Measurements from ENCODE around the gene B3GAT3. TPM values are rescaled to one million over a fixed set of nuclear protein-coding genes. Genes with fewer than 3 reads are reported as not detected.

Gene B3GAT3
- total RNA-seq, 4 donors from 2014 or later = 11.4 to 25.8 (median 22.4) TPM

DNA sequence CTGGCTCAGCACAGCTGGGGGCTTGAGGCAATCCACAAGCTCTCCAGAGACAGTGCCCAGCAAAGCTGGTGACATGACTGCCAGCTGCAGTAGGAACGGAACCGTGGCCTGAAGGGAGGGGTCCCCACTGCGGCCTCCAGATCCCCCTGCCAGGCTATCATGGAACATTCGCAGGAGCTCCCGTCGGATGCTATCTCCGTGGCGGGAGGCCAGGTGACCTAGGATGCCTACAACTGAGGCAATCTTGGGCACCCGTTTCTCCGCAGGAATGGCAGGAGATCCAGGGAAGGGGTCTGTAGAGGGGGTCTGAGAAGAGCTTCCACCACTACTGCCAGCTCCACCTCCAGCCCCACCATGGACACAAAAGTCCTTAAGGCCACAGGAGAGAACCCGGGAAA is 27.2 kb upstream of the B3GAT3 start:
- 80 to 100% methylated on average over 1 of the region's 11 CpGs for WGBS, 2 donors (ENCODE audit: low coverage in 1 of 2)
- Histone ChIP-seq H3K4me1 (peaks cover 2 to 58% (median 27%) of the 10 kb centered on the region in 3 donors), H3K4me3 (no peak overlapping the region), H3K27ac (no peak overlapping the region), H3K36me3 (peaks cover 0 to 34% of the 10 kb centered on the region in 2 donors), H3K9me3 (no peaks in the 10 kb centered on the region), H3K27me3 (no peaks in the 10 kb centered on the region)
- TF ChIP-seq, protein P1, sequence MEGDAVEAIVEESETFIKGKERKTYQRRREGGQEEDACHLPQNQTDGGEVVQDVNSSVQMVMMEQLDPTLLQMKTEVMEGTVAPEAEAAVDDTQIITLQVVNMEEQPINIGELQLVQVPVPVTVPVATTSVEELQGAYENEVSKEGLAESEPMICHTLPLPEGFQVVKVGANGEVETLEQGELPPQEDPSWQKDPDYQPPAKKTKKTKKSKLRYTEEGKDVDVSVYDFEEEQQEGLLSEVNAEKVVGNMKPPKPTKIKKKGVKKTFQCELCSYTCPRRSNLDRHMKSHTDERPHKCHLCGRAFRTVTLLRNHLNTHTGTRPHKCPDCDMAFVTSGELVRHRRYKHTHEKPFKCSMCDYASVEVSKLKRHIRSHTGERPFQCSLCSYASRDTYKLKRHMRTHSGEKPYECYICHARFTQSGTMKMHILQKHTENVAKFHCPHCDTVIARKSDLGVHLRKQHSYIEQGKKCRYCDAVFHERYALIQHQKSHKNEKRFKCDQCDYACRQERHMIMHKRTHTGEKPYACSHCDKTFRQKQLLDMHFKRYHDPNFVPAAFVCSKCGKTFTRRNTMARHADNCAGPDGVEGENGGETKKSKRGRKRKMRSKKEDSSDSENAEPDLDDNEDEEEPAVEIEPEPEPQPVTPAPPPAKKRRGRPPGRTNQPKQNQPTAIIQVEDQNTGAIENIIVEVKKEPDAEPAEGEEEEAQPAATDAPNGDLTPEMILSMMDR (IDR thresholded peaks at IDR 0.05) = no peak
- TF ChIP-seq POLR2AphosphoS5 (IDR thresholded peaks at IDR 0.05) = no peak
- no peak for TF ChIP-seq POLR2A (IDR thresholded peaks at IDR 0.05)
- no peak for TF ChIP-seq EP300 (IDR thresholded peaks at IDR 0.05)
- ATAC-seq = no peak

DNA sequence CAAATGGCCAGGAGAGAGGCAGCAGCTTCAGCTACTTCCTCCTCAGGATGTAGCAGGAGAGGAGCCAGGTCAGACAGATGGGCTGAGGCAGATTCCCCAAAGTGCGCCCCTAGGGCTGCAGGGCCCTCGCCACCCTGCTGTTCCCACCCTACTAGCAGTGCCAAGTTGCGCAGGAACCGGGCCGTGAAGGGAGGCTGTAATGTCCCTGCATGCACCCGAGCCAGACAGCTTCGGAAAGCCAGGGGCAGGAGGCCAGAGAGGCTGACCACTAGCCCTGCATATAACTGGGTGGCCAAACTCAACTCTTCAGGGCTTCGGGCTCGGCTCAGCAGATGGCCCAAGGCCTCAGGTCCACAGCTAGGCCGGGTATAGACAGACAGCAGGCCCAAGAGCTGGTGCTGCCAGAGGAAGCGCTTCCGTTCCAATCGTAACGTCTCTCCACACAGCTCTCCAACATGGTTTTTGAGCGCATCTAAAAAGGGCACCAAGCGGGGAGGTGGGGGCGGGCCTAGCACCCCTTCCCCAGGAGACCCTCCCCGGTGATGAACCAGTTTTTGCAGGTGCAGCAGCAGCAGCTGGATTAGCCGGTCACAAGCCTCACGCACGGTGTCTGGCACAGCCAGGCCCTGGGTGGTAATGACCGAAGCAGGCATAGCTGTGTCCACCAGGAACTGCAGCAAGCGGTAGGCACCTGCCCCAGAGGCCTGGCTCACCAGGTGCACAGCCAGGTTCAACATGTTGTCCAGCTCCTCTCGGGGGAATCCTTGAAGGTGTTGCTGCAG is 26.6 kb upstream of the B3GAT3 start:
- Histone ChIP-seq H3K4me1 (peaks cover 2 to 60% (median 27%) of the 10 kb centered on the region in 3 donors), H3K27ac (no peak overlapping the region), H3K27me3 (no peaks in the 10 kb centered on the region), H3K4me3 (no peak overlapping the region), H3K9me3 (no peaks in the 10 kb centered on the region), H3K36me3 (peaks cover 0 to 40% of the 10 kb centered on the region in 2 donors)
- TF ChIP-seq POLR2A (IDR thresholded peaks at IDR 0.05) = no peak
- TF ChIP-seq, protein P1 (IDR thresholded peaks at IDR 0.05) = no peak
- TF ChIP-seq EP300 (IDR thresholded peaks at IDR 0.05) = no peak
- TF ChIP-seq POLR2AphosphoS5 (IDR thresholded peaks at IDR 0.05) = no peak
- ATAC-seq = no peak
- WGBS, 2 donors (ENCODE audit: low coverage in 1 of 2) = 80 to 86% methylated on average over 2 to 4 of the region's 24 CpGs

DNA sequence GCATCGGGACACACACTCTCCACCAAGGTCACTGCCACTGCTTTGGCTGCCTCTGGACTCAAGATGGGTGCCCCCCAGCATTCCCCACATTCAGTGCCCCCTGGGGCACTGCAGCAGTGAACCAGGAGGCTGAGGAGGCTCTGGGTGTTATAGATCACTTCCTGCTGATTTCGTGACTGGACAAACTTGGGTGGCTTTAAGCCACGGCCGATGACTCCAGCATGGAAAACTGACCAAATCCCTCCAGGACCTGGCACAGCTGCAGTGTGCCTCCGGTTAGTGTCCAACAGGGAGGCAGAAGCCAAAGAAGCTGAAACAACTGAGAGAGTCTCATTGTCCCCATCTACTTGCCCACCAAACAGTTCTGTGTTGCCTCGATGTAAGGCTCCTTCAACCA is 25.8 kb upstream of the B3GAT3 start:
- ATAC-seq = no peak
- WGBS, 2 donors (ENCODE audit: low coverage in 1 of 2) = no CpG with 5 or more reads among the region's 6 CpGs
- peaks cover 2 to 58% (median 27%) of the 10 kb centered on the region in 3 donors for H3K4me1 ChIP-seq

DNA sequence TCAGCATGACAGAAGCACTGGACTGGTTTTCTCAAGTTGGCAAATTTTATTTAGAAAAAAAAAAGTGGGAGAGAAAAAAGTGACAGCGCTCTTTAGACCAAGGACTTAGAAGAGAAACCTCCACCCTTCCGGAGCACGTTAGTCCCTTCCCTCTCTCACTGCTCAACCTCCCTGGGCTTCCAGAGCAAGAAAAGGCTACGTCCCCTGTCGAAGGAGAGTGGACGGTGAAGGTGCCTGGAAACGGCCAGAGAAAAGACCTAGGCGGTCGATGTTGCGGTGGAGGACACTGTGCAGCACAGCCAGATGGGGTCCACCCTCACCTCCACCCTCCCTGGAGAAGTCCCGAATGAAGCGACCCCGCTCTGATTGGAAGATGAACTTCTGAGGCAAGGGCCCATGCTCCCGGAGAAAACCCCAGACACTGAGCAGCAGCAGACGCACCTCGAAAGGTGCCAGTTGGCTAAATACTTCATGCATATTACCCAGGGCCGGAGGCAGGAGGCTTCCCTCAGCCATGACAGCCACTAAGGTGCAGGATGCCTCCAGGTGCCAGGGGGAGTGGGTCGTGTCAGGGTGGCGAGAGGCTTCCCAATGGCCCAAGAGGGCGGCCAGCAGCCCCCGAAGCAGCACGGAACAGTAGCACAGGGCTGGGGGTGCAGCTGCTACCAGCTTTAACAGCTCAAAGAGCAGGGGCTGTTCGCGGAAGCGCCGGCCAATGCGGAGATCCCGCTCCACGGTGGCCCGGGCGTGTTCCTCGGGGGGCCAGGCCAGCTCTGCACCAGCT is 25.2 kb upstream of the B3GAT3 start:
- ATAC-seq = no peak
- no peaks in the 10 kb centered on the region for H3K9me3 ChIP-seq
- TF ChIP-seq, protein P1 (IDR thresholded peaks at IDR 0.05) = no peak
- TF ChIP-seq POLR2A (IDR thresholded peaks at IDR 0.05) = no peak
- peaks cover 2 to 52% (median 21%) of the 10 kb centered on the region in 3 donors for H3K4me1 ChIP-seq
- H3K36me3 ChIP-seq = peaks cover 0 to 53% of the 10 kb centered on the region in 2 donors
- 0% methylated on average over 3 of the region's 32 CpGs; no CpG with 5 or more reads in 1 of the 2 donors for WGBS, 2 donors (ENCODE audit: low coverage in 1 of 2)
- no peaks in the 10 kb centered on the region for H3K27me3 ChIP-seq
- peak overlapping the region in 1 of 2 donors; percentile 96 for H3K4me3 ChIP-seq
- peak overlapping the region in 3 of 4 donors; percentile 94 to 97 (median 94) for H3K27ac ChIP-seq

More for the DNA sequence above, 25.8 kb upstream of the B3GAT3 start:
- H3K4me3 ChIP-seq = no peak overlapping the region
- TF ChIP-seq POLR2A (IDR thresholded peaks at IDR 0.05) (no peak), POLR2AphosphoS5 (IDR thresholded peaks at IDR 0.05) (no peak), EP300 (IDR thresholded peaks at IDR 0.05) (no peak)
- TF ChIP-seq, protein P1 (IDR thresholded peaks at IDR 0.05) = no peak
- peaks cover 0 to 48% of the 10 kb centered on the region in 2 donors for H3K36me3 ChIP-seq
- no peaks in the 10 kb centered on the region for H3K27me3 ChIP-seq
- H3K27ac ChIP-seq = peak overlapping the region in 1 of 4 donors; percentile 97
- no peaks in the 10 kb centered on the region for H3K9me3 ChIP-seq
